Nephron progenitor cell (in vitro differentiated cells): ENCODE data around the gene IFNA8.

Experiments used
- DNase-seq: peaks from one replicate; pipeline ENCODE4 v3.0.0; 2021
- H3K27ac Mint-ChIP-seq: 2 replicates; pipeline ENCODE4 v1.8.0; 2021; ENCODE audit warnings: mild to moderate bottlenecking, moderate library complexity, mixed read lengths
- H3K27me3 Mint-ChIP-seq: 2 replicates; pipeline ENCODE4 v1.8.0; 2021; ENCODE audit warnings: mild to moderate bottlenecking, low read depth, mixed read lengths; ENCODE audit not compliant: poor library complexity
- H3K36me3 Mint-ChIP-seq: 2 replicates; pipeline ENCODE4 v1.8.0; 2021; ENCODE audit warnings: low read depth, mixed read lengths
- H3K4me1 Mint-ChIP-seq: 2 replicates; pipeline ENCODE4 v1.8.0; 2021; ENCODE audit warnings: mixed read lengths
- H3K4me3 Mint-ChIP-seq: 2 replicates; pipeline ENCODE4 v1.8.0; 2021; ENCODE audit warnings: mild to moderate bottlenecking, moderate library complexity, mixed read lengths
- H3K9me3 Mint-ChIP-seq: 2 replicates; pipeline ENCODE4 v1.8.0; 2021; ENCODE audit warnings: mild to moderate bottlenecking, moderate library complexity, mixed read lengths
- TF ChIP-seq, protein P1 (sequence below): fragments of 200-600 bp; sonication (generic); IDR thresholded peaks from 2 replicates; pipeline ENCODE4 v1.5.0; 2021; ENCODE audit warnings: antibody characterized with exemption

Gene IFNA8

DNA sequence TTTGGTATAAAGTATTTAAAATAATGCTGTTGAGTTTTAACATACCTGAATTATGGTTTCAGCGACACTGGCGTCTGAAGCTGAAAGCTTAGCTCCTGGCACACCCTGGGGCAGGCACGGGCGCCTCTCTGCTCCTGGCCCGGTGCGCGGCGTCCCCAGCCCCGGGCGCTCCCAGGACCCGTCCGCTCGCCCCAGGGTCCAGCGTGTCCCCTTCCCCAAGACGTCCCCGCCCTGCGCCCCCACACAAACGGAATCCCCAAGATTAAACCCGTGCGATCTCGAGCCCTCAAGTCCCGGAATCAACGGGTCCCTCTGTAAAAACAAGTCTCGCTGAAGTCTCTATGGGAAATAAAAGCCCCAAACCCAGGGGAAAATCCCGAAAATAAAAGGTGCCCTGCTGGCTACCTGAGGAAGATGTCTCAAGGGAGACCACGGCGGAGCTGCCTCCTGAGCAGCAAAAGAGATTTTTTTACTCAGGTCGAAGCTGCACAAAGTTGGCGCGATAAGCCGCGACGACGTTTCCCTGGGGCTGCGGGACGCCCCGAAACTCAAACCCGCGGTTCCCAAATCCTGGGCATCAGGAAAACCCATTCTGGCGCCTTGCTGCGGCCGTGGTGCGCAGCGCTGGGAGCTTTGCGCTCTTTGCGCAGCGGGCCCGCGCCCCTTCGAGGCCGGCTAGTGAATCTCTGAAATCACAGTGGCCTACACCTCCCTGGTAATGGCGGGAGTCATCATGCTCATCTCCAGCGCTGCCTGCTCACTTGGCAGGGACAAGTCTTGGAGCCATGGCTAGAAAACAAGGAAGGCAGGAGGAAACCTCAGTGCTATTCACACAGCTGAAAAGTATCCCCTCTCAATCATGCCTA lies 6.3 kb upstream of the IFNA8 start:
- peak; percentile 59 for DNase-seq
- TF ChIP-seq, protein P1, sequence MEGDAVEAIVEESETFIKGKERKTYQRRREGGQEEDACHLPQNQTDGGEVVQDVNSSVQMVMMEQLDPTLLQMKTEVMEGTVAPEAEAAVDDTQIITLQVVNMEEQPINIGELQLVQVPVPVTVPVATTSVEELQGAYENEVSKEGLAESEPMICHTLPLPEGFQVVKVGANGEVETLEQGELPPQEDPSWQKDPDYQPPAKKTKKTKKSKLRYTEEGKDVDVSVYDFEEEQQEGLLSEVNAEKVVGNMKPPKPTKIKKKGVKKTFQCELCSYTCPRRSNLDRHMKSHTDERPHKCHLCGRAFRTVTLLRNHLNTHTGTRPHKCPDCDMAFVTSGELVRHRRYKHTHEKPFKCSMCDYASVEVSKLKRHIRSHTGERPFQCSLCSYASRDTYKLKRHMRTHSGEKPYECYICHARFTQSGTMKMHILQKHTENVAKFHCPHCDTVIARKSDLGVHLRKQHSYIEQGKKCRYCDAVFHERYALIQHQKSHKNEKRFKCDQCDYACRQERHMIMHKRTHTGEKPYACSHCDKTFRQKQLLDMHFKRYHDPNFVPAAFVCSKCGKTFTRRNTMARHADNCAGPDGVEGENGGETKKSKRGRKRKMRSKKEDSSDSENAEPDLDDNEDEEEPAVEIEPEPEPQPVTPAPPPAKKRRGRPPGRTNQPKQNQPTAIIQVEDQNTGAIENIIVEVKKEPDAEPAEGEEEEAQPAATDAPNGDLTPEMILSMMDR = peak; percentile 7
- peaks cover 17% of the 10 kb centered on the region for H3K4me1 Mint-ChIP-seq
- H3K36me3 Mint-ChIP-seq = no peaks in the 10 kb centered on the region
- no peak overlapping the region for H3K27ac Mint-ChIP-seq
- H3K9me3 Mint-ChIP-seq = peaks cover 4% of the 10 kb centered on the region
- peaks cover 51% of the 10 kb centered on the region for H3K27me3 Mint-ChIP-seq
- peak overlapping the region; percentile 91 for H3K4me3 Mint-ChIP-seq

DNA sequence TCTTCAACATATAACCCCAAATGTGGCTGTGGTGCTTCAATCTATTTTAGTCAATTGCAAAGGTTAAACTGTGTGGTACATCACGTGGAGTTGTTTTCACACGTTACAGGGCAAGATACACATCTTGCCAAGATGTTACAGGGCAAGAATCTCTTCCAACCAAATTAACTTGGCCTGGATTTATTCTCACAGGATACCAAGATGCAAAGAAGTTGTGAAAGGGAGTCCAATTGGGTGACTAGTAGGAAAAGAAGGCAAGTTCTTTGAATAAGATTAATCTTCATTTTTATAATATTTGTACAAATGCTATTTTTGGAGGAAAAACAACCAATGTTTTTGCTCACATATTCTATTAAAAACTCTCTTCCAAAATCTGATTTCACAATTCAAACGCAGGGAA lies 4.8 kb upstream of the IFNA8 start:
- Mint-ChIP-seq H3K27me3 (peaks cover 44% of the 10 kb centered on the region), H3K36me3 (no peaks in the 10 kb centered on the region)
- no peak for DNase-seq

DNA sequence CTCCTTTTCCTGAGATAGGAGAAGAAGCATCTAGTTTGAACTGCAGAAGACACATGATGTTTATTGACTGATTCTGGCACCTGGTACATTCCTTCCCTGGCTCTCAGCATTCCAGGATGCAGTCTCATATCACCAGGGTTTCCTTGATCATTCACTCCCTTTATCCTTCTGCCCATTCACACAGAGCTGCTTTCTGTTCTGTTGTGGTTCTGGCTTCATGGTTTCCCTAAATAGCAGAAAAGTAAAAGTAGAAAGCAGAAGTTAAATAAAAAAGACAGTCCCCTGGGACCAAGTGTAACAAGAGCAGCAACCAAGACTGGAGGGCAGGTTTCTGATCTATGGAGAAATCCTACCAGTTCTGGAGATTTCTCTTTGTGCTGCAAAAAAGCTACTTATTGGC lies 3.2 kb downstream of the IFNA8 start:
- H3K4me3 Mint-ChIP-seq = no peak overlapping the region
- no peaks in the 10 kb centered on the region for H3K9me3 Mint-ChIP-seq
- TF ChIP-seq, protein P1 = no peak
- H3K27me3 Mint-ChIP-seq = peaks cover 5% of the 10 kb centered on the region
- H3K27ac Mint-ChIP-seq = no peak overlapping the region
- peaks cover 16% of the 10 kb centered on the region for H3K4me1 Mint-ChIP-seq
- DNase-seq = no peak
- no peaks in the 10 kb centered on the region for H3K36me3 Mint-ChIP-seq

More for the DNA sequence above, 4.8 kb upstream of the IFNA8 start:
- TF ChIP-seq, protein P1 = no peak
- peaks cover 4% of the 10 kb centered on the region for H3K9me3 Mint-ChIP-seq
- H3K4me3 Mint-ChIP-seq = no peak overlapping the region
- no peak overlapping the region for H3K27ac Mint-ChIP-seq
- H3K4me1 Mint-ChIP-seq = peaks cover 17% of the 10 kb centered on the region

DNA sequence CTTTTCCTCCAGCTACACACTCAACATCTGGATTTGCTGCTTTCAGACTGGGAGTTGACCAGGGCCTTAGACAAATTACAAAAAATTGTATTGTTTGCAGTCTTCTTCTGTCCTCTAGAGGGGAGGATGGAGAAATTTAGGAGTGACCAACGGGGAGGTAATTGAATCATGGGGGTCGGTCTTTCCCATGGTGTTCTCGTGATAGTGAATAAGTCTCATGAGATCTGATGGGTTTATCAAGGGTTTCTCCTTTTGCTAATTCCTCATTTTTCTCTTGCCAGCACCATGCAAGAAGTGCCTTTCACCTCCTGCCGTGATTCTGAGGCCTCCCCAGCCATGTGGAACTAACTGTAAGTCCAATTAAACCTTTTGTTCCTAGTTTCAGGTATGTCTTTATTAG lies 4.2 kb downstream of the IFNA8 start:
- H3K9me3 Mint-ChIP-seq = no peaks in the 10 kb centered on the region
- H3K27me3 Mint-ChIP-seq = peaks cover 3% of the 10 kb centered on the region
- TF ChIP-seq, protein P1 = no peak
- peaks cover 15% of the 10 kb centered on the region for H3K4me1 Mint-ChIP-seq
- H3K4me3 Mint-ChIP-seq = no peak overlapping the region
- no peaks in the 10 kb centered on the region for H3K36me3 Mint-ChIP-seq
- no peak overlapping the region for H3K27ac Mint-ChIP-seq
- DNase-seq = no peak

DNA sequence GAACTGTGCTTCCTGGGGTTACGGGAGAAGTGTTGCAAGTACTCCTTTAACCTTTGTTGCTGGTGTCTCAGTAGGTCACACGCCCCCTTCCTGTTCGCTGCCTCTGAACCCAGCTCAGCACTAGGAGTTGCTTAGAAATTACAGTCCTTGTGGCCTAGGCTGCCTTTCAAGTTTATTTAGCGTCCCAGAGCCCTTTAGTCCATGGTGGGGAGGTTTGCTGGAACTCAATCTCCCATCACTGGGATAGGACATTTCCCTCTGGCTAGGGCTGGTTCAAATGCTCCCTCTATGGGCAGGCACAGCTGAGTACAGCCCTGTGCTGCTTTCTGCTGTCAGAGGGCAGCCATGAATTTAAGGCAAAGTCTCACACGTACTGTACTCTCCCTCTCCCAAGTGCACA lies 4.7 kb downstream of the IFNA8 start:
- DNase-seq = no peak
- H3K4me1 Mint-ChIP-seq = peaks cover 15% of the 10 kb centered on the region
- peaks cover 3% of the 10 kb centered on the region for H3K27me3 Mint-ChIP-seq
- no peak overlapping the region for H3K27ac Mint-ChIP-seq
- TF ChIP-seq, protein P1 = peak; percentile 9
- no peaks in the 10 kb centered on the region for H3K36me3 Mint-ChIP-seq
- no peaks in the 10 kb centered on the region for H3K9me3 Mint-ChIP-seq
- no peak overlapping the region for H3K4me3 Mint-ChIP-seq
